Measurements from ENCODE around the gene DDX41.

DNA sequence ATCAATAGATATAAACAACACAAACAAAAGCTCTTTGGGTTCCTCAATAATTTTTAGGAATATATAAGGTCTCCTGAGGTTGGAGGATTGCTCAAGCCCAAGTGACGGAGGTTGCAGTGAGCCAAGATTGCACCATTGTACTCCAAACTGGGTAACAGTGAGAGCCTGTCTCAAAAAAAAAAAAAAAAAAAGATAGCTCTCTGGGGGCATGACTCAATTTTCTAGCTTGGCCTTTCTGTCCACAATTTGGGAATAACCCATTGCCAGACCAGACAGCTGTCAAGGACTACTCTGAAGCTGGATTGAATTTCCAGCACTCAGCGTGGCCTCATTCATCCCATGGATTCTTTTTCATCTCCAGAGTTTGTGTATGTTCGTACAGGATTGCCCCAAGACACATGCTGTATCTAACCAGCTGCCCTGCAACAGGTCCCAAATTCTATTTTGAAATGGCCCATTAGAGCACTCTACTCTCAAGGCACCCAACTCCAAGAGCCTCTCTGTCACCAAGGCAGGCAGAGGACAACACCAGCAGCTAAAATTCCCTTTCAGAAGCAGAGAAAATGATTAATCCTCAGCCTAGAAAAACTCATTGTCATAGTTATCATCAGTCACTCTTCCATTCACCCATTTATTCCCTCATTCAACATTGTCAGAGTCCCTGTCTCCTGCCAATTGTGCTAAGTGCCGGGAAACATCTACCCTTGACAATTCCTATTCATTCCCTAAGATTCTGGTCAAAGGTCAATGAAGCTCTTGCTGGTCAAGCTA, 28.9 kb upstream of the DDX41 start:
- TF ChIP-seq CTCF (conservative IDR thresholded peaks at IDR 0.05), result no peak
- TF ChIP-seq ZFX (IDR thresholded peaks at IDR 0.05), result no peak
